Endothelial cell of umbilical vein (primary cell): Measurements from ENCODE around the gene HOXA3.

Source experiments
- CTCF ChIP-seq, 2 donors: IDR thresholded peaks; 1 replicate in 1 of 2; 2 replicates in 1 of 2; pipeline ENCODE4 v1.5.1; 2011; ENCODE audit warnings: low read length in 2 of 2, mild to moderate bottlenecking in 2 of 2, moderate library complexity in 2 of 2, control low read depth in 1 of 2, inconsistent platforms in 1 of 2, low read depth in 1 of 2; ENCODE audit not compliant: insufficient read depth in 1 of 2; ENCODE audit errors: extremely low read depth in 1 of 2
- EZH2 ChIP-seq: IDR thresholded peaks from 2 replicates; pipeline ENCODE4 v1.6.1; 2012; ENCODE audit warnings: borderline replicate concordance, low read depth, mild to moderate bottlenecking, moderate library complexity, low read length, inconsistent platforms; ENCODE audit not compliant: severe bottlenecking
- FOS ChIP-seq: IDR thresholded peaks from 2 replicates; pipeline ENCODE4 v1.6.1; 2011; ENCODE audit warnings: mild to moderate bottlenecking, low read length, moderate library complexity, borderline replicate concordance; ENCODE audit not compliant: insufficient read depth
- POLR2A ChIP-seq: IDR thresholded peaks from 2 replicates; pipeline ENCODE4 v1.6.1; 2012; ENCODE audit warnings: low read depth, mild to moderate bottlenecking, control low read depth, low read length

- no peak for TF ChIP-seq FOS
- TF ChIP-seq POLR2A = no peak
- TF ChIP-seq CTCF (IDR thresholded peaks at IDR 0.05; ENCODE audit: extremely low read depth in 1 of 2, insufficient read depth in 1 of 2, low read depth in 1 of 2, low read length in 2 of 2) = no peak
- no peak for TF ChIP-seq EZH2
Measured at GRCh38 chr7:27201580-27202017, 49.2 kb upstream of the HOXA3 start.
